Activated CD4-positive, alpha-beta memory T cell treated with anti-CD3 and anti-CD28 coated beads for 36 hours (primary cell): ENCODE measurements around the gene LNX2. TPM values are rescaled to one million over a fixed set of nuclear protein-coding genes. Genes with fewer than 3 reads are reported as not detected.
"Not testable (repeated sequence)": the region's sequence is repeated elsewhere in the genome, so short reads cannot be mapped to it uniquely, and the experiment has no call there.

Experiments
- CTCF ChIA-PET: fragments of 350-600 bp; sonication (Branson Sonifier 250); formaldehyde crosslinking; loops from one replicate; lab custom pipeline; 2021; ENCODE audit warnings: antibody characterized with exemption, inconsistent platforms; lab: Charles Lee
- POLR2A ChIA-PET: fragments of 350-600 bp; sonication (Branson Sonifier 250); formaldehyde crosslinking; loops from one replicate; lab custom pipeline; 2021; ENCODE audit warnings: antibody characterized with exemption; lab: Charles Lee
- DNase-seq: peaks from one replicate; pipeline ENCODE4 v3.0.0-alpha.2; 2020
- H3K27ac Mint-ChIP-seq: one replicate; pipeline ENCODE4 v1.8.0; 2021; ENCODE audit warnings: mixed read lengths
- H3K27me3 Mint-ChIP-seq: one replicate; pipeline ENCODE4 v1.8.0; 2021; ENCODE audit warnings: mixed read lengths
- H3K36me3 Mint-ChIP-seq: one replicate; pipeline ENCODE4 v1.8.0; 2021; ENCODE audit warnings: mixed read lengths
- H3K4me1 Mint-ChIP-seq: one replicate; pipeline ENCODE4 v1.8.0; 2021; ENCODE audit warnings: low read depth, mixed read lengths
- H3K4me3 Mint-ChIP-seq: one replicate; pipeline ENCODE4 v1.8.0; 2021; ENCODE audit warnings: mild to moderate bottlenecking, mixed read lengths
- H3K9me3 Mint-ChIP-seq: one replicate; pipeline ENCODE4 v1.8.0; 2021; ENCODE audit warnings: mixed read lengths
- intact Hi-C: fragments of 100-400 bp; cut with micrococcal nuclease; formaldehyde crosslinking; loops from one replicate; pipeline ENCODE4 v1.15.1; 2023
- total RNA-seq, 2 experiments: library from RNA; stranded (reverse); gene quantifications; one replicate each; pipeline ENCODE4 v1.2.3, GENCODE V29; 2021

The LNX2 gene
- total RNA-seq, 2 experiments from 2014 or later = 5.0 to 5.4 TPM

DNA sequence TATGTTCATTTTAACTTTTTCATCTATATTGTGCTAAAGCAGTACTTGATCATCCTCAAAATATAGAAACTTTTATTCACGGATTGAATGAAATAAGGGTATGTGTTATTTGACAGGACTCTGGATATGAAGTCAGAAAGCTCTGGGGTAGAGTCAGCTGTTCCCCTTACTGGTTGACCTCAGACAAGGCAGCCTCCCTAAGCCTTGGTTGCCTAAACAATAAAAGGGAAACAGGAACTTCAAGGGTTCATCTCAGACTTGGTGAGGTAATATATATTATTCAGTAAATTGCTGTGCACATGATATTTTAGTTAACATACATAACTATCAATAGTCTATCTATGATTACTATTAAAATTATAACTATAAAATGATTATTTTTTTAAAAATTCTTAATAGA lies 14.9 kb upstream of the LNX2 start:
- CTCF ChIA-PET = interaction anchor here (0.9 kb wide), 1 partner anchor 13 kb away, joined by 3 read pairs; no protein-coding TSS in a partner anchor
- POLR2A ChIA-PET = no interaction called here
- DNase-seq = no peak
- Mint-ChIP-seq H3K4me1 (peaks cover 52% of the 10 kb centered on the region), H3K27me3 (no peaks in the 10 kb centered on the region), H3K9me3 (no peaks in the 10 kb centered on the region), H3K27ac (no peak overlapping the region), H3K4me3 (no peak overlapping the region), H3K36me3 (peaks cover 15% of the 10 kb centered on the region)
- intact Hi-C loops = no loop called here

DNA sequence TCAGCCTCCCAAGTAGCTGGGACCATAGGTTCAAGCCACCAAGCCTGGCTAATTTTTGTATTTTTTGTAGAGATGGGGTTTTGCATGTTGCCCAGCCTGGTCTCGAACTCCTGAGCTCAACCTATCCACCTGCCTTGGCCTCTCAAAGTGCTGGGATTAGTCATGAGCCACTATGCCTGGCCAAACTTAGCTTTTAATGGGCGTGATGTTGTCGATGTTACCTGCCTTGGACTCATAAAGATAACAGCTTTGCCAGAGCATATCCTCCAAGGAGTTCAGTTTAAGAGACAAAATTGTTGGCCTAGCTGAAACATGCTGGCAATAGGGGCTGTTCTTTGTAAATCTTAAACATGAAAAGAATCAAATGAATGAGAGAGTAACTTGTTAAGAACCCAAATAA lies 14.5 kb upstream of the LNX2 start:
- Mint-ChIP-seq H3K36me3 (peaks cover 15% of the 10 kb centered on the region), H3K9me3 (no peaks in the 10 kb centered on the region), H3K27me3 (no peaks in the 10 kb centered on the region), H3K4me1 (peaks cover 53% of the 10 kb centered on the region), H3K4me3 (no peak overlapping the region), H3K27ac (no peak overlapping the region)
- CTCF ChIA-PET = interaction anchor here (0.9 kb wide), 1 partner anchor 12 kb away, joined by 3 read pairs; no protein-coding TSS in a partner anchor
- POLR2A ChIA-PET = no interaction called here
- DNase-seq = no peak
- intact Hi-C loops = no loop called here

DNA sequence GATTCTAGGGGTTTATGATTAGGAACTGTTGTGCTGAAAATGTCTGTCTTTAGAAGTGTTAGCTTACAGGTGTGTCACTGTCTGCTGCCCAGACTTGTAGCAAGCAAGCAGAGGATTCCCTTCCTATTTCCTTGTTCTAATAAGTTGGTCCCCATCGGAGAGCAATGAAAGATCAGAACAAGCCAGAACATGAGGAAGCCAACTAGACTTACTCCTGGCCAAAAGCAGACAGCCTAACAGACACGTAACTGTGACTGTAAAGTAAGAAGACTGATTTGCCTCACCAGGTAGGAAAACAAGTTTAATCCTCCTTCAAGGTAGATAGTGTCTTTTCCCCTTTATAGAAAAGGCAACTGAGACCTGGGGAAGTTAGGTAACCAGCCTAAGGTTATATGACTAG lies 13.9 kb upstream of the LNX2 start:
- H3K36me3 Mint-ChIP-seq = peaks cover 15% of the 10 kb centered on the region

DNA sequence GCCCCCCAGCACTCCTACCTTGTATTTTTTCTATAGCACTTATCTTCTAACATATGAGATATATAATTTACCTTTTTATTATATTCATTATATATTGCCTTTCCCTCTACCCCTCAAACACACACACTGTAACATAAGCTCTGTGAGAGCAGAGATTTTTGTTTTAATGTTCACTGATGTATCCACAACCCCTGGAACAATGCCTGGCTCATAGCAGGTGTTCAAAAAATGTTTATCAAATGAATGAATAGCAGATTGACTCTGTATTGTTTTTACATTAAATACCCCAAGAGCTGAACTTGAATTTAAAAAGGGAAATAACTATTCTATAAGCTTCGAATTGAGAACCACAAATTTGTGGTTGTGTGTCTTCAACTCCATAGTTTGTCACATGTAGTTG lies 12.3 kb upstream of the LNX2 start:
- POLR2A ChIA-PET = interaction anchor here (1.0 kb wide), 1 partner anchor 12 kb away, joined by 4 read pairs; the partner anchor contains the start of gene LNX2

More for the DNA sequence above, 13.9 kb upstream of the LNX2 start:
- Mint-ChIP-seq H3K4me1 (peaks cover 50% of the 10 kb centered on the region), H3K27ac (no peak overlapping the region), H3K27me3 (no peaks in the 10 kb centered on the region), H3K9me3 (no peaks in the 10 kb centered on the region), H3K4me3 (no peak overlapping the region)
- CTCF ChIA-PET = interaction anchor here (0.9 to 1.2 kb wide), 2 partner anchors 12 to 192 kb away, joined by 3 read pairs; no protein-coding TSS in a partner anchor
- intact Hi-C loops = no loop called here
- DNase-seq = no peak
- POLR2A ChIA-PET = no interaction called here

GRCh38 chr13:27632214-27632613 lies 11.9 kb upstream of the LNX2 start:
- Mint-ChIP-seq H3K27me3 (no peaks in the 10 kb centered on the region), H3K36me3 (peaks cover 16% of the 10 kb centered on the region), H3K4me1 (peaks cover 54% of the 10 kb centered on the region), H3K4me3 (no peak overlapping the region), H3K27ac (no peak overlapping the region), H3K9me3 (no peaks in the 10 kb centered on the region)
- intact Hi-C loops = no loop called here
- ChIA-PET POLR2A (interaction anchor here (1.0 kb wide), 1 partner anchor 12 kb away, joined by 4 read pairs; the partner anchor contains the start of gene LNX2), CTCF (interaction anchor here (1.1 kb wide), 1 partner anchor 196 kb away, joined by 3 read pairs; no protein-coding TSS in a partner anchor)
- no peak for DNase-seq

More for the DNA sequence above, 12.3 kb upstream of the LNX2 start:
- intact Hi-C loops = no loop called here
- DNase-seq = no peak
- CTCF ChIA-PET = interaction anchor here (1.1 kb wide), 1 partner anchor 195 kb away, joined by 3 read pairs; no protein-coding TSS in a partner anchor
- peaks cover 50% of the 10 kb centered on the region for H3K4me1 Mint-ChIP-seq
- H3K9me3 Mint-ChIP-seq = no peaks in the 10 kb centered on the region
- peaks cover 16% of the 10 kb centered on the region for H3K36me3 Mint-ChIP-seq
- no peak overlapping the region for H3K27ac Mint-ChIP-seq
- H3K4me3 Mint-ChIP-seq = no peak overlapping the region
- no peaks in the 10 kb centered on the region for H3K27me3 Mint-ChIP-seq

- ChIA-PET POLR2A (no interaction called here), CTCF (interaction anchor here (1.1 kb wide), 1 partner anchor 196 kb away, joined by 3 read pairs; no protein-coding TSS in a partner anchor)
- H3K27ac Mint-ChIP-seq = no peak overlapping the region
- no peaks in the 10 kb centered on the region for H3K9me3 Mint-ChIP-seq
- no peak for DNase-seq
- peaks cover 17% of the 10 kb centered on the region for H3K36me3 Mint-ChIP-seq
- intact Hi-C loops = loop anchor here (1.0 kb wide), 1 partner anchor 9 kb away; no protein-coding TSS in a partner anchor
- no peak overlapping the region for H3K4me3 Mint-ChIP-seq
- H3K4me1 Mint-ChIP-seq = peaks cover 54% of the 10 kb centered on the region
- no peaks in the 10 kb centered on the region for H3K27me3 Mint-ChIP-seq
Observed at GRCh38 chr13:27631665-27632064, 11.3 kb upstream of the LNX2 start.

DNA sequence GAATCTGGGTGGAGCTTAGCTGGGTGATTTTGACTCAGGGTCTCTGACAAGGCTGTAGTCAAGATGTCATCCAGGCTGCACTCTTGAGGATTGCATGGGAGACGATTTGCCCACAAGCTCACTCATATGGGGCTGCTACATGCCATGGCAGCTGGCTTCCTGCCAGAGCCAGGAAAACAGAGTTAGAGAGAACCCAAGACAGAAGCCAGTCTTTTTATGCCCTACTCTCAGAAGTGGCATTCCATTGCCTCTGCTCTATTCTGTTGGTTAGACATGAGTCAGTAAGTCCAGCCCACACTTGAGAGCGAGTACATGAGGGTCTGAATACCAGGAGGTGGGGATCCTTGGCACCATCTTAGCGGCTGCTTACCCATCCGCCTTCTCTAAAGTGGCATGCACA lies 10.8 kb upstream of the LNX2 start:
- ChIA-PET POLR2A (no interaction called here), CTCF (no interaction called here)
- Mint-ChIP-seq H3K4me3 (no peak overlapping the region), H3K36me3 (peaks cover 17% of the 10 kb centered on the region), H3K27ac (no peak overlapping the region), H3K9me3 (no peaks in the 10 kb centered on the region), H3K27me3 (no peaks in the 10 kb centered on the region), H3K4me1 (peaks cover 54% of the 10 kb centered on the region)
- intact Hi-C loops = loop anchor here (1.0 kb wide), 1 partner anchor 9 kb away; no protein-coding TSS in a partner anchor
- no peak for DNase-seq

DNA sequence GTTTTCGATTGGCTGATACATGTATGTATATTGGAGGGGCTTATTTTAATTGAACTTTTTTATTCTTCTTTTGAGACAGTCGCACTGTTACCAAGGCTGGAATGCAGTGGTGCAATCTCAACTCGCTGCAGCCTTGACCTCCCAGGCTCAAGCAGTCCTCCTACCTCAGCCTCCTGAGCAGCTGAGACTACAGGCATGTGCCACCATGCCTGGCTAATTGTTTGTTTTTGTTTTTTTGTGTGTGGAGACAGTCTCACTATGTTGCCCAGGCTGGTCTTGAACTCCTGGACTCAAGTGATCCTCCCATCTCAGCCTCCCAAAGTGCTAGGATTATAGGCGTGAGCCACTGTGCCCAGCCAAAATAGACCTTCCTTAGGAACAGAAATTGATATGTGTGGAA lies 8.4 kb upstream of the LNX2 start:
- POLR2A ChIA-PET = interaction anchor here (0.6 kb wide), 1 partner anchor 61 kb away, joined by 3 read pairs; no protein-coding TSS in a partner anchor
- peaks cover 25% of the 10 kb centered on the region for H3K36me3 Mint-ChIP-seq
- intact Hi-C loops = loop anchor here (10.0 kb wide), 2 partner anchors 1026 to 1374 kb away; partner anchors contain the start of genes CDK8 and POMP
- H3K27me3 Mint-ChIP-seq, CTCF ChIA-PET, DNase-seq, H3K4me3 Mint-ChIP-seq, H3K27ac Mint-ChIP-seq, H3K9me3 Mint-ChIP-seq: not testable (repeated sequence)
- peaks cover 61% of the 10 kb centered on the region for H3K4me1 Mint-ChIP-seq

DNA sequence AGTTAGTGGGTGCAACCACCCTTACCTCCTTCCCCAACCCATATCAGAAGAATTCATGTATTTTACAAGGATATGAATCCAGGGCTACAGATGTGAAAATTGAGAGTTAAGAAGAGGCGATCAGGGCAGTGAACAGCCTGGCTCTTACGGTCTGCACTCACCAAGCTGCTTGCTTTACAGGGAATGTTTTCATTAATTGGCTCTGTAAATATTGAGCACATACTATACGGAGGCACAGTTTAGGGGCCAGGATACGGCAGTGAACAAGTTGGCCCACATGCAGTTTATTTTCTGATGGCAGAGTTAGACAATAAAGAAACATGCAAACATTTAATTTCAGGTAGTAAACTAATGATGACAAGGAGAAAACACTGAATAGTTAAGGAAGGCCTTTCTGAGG lies 7.8 kb upstream of the LNX2 start:
- Mint-ChIP-seq H3K4me3 (no peak overlapping the region), H3K9me3 (no peaks in the 10 kb centered on the region), H3K27ac (no peak overlapping the region), H3K4me1 (peaks cover 67% of the 10 kb centered on the region), H3K27me3 (no peaks in the 10 kb centered on the region), H3K36me3 (peaks cover 32% of the 10 kb centered on the region)
- no peak for DNase-seq
- POLR2A ChIA-PET = no interaction called here
- CTCF ChIA-PET = no interaction called here
- intact Hi-C loops = loop anchor here (10.0 kb wide), 2 partner anchors 1027 to 1373 kb away; partner anchors contain the start of genes CDK8 and POMP

DNA sequence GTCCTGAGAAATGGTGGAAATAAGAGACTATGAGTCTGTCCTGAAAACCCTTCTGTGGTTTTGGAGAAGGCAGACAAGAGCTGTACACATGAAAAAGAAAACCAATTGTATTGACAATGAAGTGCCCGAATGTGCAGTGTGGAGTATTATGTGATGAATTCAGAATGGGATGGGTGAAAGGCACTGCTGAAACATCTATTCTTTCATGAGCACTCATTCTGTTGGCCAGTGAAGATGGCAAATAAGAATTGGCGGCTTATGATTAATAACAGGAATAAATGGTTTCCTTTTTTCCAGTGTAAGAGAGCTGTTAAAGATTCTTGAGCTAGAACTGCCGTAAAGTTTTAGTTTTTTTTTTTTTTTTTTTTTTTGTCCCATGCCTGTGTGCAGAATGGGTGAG lies 7.1 kb upstream of the LNX2 start:
- no peaks in the 10 kb centered on the region for H3K27me3 Mint-ChIP-seq
- peaks cover 72% of the 10 kb centered on the region for H3K4me1 Mint-ChIP-seq
- H3K9me3 Mint-ChIP-seq = no peaks in the 10 kb centered on the region
- no peak overlapping the region for H3K4me3 Mint-ChIP-seq
- H3K27ac Mint-ChIP-seq = no peak overlapping the region
- CTCF ChIA-PET = no interaction called here
- peaks cover 35% of the 10 kb centered on the region for H3K36me3 Mint-ChIP-seq
- POLR2A ChIA-PET = interaction anchor here (0.6 kb wide), 1 partner anchor 361 kb away, joined by 3 read pairs; the partner anchor contains the start of gene URAD
- no peak for DNase-seq
- intact Hi-C loops = loop anchor here (10.0 kb wide), 2 partner anchors 1027 to 1373 kb away; partner anchors contain the start of genes CDK8 and POMP

GRCh38 chr13:27625839-27626238 lies 5.5 kb upstream of the LNX2 start:
- Mint-ChIP-seq H3K27ac (no peak overlapping the region), H3K9me3 (no peaks in the 10 kb centered on the region), H3K36me3 (peaks cover 32% of the 10 kb centered on the region), H3K27me3 (no peaks in the 10 kb centered on the region), H3K4me1 (peaks cover 61% of the 10 kb centered on the region), H3K4me3 (no peak overlapping the region)
- no peak for DNase-seq
- ChIA-PET POLR2A (no interaction called here), CTCF (no interaction called here)
- intact Hi-C loops = loop anchor here (10.0 kb wide), 2 partner anchors 1029 to 1371 kb away; partner anchors contain the start of genes CDK8 and POMP

DNA sequence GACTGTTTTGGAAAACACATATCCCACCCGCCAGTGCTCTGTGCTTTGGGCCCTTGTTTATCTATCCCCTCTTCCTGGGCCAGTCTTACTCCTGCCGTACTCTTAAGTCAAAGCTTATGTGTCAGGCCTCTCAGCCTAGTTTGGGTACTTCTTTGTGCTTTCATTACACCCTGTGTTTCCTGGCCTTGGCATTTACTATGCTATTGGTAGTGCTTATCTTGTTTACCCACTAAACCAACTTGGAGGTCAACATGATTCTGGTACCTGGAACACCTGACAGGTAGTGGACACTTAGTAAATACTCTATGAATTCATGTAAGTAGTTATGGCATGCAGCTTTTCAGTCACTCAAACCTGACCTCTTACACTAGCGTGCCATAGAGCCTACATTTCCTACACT lies 3.7 kb upstream of the LNX2 start:
- Mint-ChIP-seq H3K27me3 (no peaks in the 10 kb centered on the region), H3K27ac (no peak overlapping the region), H3K4me3 (no peak overlapping the region), H3K9me3 (no peaks in the 10 kb centered on the region), H3K36me3 (peaks cover 29% of the 10 kb centered on the region), H3K4me1 (peaks cover 61% of the 10 kb centered on the region)
- ChIA-PET CTCF (no interaction called here), POLR2A (no interaction called here)
- DNase-seq = no peak
- intact Hi-C loops = loop anchor here (5.0 to 10.0 kb wide), 3 partner anchors 492 to 1369 kb away; partner anchors contain the start of genes CDK8 and POMP
